IMR-90 (cell line): ENCODE results near the gene TTLL8.

Source experiments
- CTCF ChIP-seq: conservative IDR thresholded peaks from 2 replicates; pipeline ENCODE4 v1.5.1; 2012; ENCODE audit warnings: mild to moderate bottlenecking, low read depth, low read length, improper control_type of control experiment
- MAZ ChIP-seq: IDR thresholded peaks from 2 replicates; pipeline ENCODE4 v1.6.1; 2012; ENCODE audit warnings: low read depth, mild to moderate bottlenecking, low read length, improper control_type of control experiment, moderate library complexity, borderline replicate concordance

- TF ChIP-seq MAZ (no peak), CTCF (no peak)
Measured at GRCh38 chr22:50058061-50058905, at the start of gene TTLL8.
